ENCODE data around the gene DKKL1. TPM values are rescaled to one million over a fixed set of nuclear protein-coding genes. Genes with fewer than 3 reads are reported as not detected.

Gene DKKL1
- polyA plus RNA-seq, 1 donor = 0.91 TPM

DNA sequence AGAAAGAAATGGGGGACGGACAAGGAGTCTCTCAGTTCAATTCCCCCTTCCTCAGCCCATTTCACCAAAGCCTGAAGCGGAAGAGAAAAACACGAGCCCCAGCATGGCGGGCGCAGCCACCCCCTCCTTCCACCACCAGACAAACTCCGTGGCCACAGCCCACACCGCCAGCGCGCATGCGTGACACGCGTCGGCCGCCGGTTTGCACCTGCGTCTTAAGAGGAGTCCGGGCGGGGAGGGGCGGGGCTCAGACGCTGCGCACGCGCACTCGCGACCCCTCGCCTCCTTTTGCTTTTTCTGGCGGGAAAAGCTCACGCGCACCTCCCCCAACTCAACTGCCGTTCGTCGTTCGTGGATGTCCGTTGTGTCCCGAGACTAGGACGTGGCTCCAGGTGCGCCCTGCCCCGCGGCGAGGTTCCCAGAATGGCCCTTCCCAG, 24.3 kb downstream of the DKKL1 start, which contains the start of gene KASH5:
Gene KASH5 (plus strand): TSS at position 314 of the 437 bp plus-strand sequence. CDS start 2,635 bp downstream, outside the sequence.
- Histone ChIP-seq H3K4me3 (ENCODE audit: low read length) (no peak within 1 kb of the TSS), H3K9me3 (ENCODE audit: control insufficient read depth, low read depth, low read length) (peaks cover 8% of the 10 kb centered on the region), H3K36me3 (ENCODE audit: control insufficient read depth, insufficient read depth, low read length) (no peaks in the 10 kb centered on the region), H3K27me3 (ENCODE audit: control insufficient read depth, insufficient read depth, low read length) (peaks cover 14% of the 10 kb centered on the region), H3K27ac (ENCODE audit: low read length) (no peak within 1 kb of the TSS), H3K4me1 (ENCODE audit: control insufficient read depth, insufficient read depth, low read length) (no peaks in the 10 kb centered on the region)
- WGBS (ENCODE audit: insufficient coverage, low lambda C conversion rate) = no CpG with 5 or more reads among the region's 40 CpGs
- DNase-seq = peak; percentile 22 to 48

DNA sequence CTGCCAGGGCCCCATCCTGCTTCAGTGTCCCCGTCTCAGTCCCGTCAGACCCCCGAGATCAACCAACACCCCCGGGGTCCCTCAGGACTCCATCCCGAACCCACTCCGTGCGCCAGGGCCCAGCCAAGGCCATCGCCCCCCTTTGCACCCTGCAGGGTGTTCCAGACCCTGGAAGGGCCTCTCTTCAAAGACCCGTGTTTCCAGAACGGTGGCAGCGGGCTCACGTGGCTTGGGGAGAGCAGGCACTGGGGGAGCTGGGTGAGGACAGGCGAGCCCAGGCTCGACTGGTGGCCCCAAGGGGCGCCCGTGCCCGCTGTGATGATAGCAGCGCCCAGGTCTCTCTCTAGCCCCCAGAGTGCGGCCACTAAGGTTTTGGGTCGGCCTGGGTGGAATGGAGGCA, 25.7 kb downstream of the DKKL1 start:
- H3K27me3 ChIP-seq (ENCODE audit: control insufficient read depth, insufficient read depth, low read length) = peaks cover 18% of the 10 kb centered on the region
- no peak for DNase-seq
- WGBS (ENCODE audit: insufficient coverage, low lambda C conversion rate) = no CpG with 5 or more reads among the region's 20 CpGs

DNA sequence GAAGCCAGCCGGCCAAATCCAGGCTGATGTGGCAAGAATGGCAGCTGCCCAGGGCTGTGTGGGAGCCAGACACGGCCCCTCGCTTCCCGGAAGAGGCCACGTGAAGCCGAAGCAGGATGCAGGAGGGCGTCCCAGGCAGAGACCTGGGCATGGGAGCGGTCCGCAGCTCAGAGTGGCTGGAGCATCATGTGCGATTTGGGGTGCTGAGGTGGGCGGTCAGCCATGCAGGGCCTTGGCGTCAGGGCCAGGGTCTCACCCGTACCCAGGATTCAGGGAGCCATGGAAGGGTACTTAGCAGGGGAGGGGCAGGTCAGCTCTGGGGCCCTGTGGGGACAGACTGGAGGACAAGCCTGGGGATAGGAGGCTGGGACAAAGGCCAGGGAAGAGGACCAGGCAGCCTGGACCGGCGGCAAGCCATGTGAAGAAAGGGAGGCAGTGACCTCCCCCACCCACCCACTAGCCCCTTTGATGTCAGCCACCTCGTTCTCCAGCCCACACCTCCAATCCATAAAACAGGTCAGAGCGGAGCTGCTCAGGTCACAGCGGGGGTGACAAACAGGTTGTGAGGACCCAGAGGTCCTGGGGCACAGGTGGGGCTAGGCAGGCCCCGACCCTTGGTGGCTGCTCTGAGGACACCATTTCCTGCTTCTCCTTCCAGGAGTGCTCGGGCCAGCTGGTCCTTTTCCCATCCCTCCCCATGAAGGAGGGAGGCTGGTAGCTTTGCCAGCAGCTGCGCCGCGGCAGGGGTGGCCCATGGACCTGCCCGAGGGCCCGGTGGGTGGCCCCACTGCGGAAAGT, 26.7 kb downstream of the DKKL1 start:
- 0% methylated on average over 1 of the region's 26 CpGs for WGBS (ENCODE audit: insufficient coverage, low lambda C conversion rate)
- no peaks in the 10 kb centered on the region for H3K4me1 ChIP-seq (ENCODE audit: control insufficient read depth, insufficient read depth, low read length)
- H3K4me3 ChIP-seq (ENCODE audit: low read length) = no peak overlapping the region
- H3K27ac ChIP-seq (ENCODE audit: low read length) = no peak overlapping the region
- H3K9me3 ChIP-seq (ENCODE audit: control insufficient read depth, low read depth, low read length) = peaks cover 4% of the 10 kb centered on the region
- DNase-seq = no peak
- H3K27me3 ChIP-seq (ENCODE audit: control insufficient read depth, insufficient read depth, low read length) = peaks cover 18% of the 10 kb centered on the region
- no peaks in the 10 kb centered on the region for H3K36me3 ChIP-seq (ENCODE audit: control insufficient read depth, insufficient read depth, low read length)

More for the DNA sequence above, 25.7 kb downstream of the DKKL1 start:
- Histone ChIP-seq H3K36me3 (ENCODE audit: control insufficient read depth, insufficient read depth, low read length) (no peaks in the 10 kb centered on the region), H3K9me3 (ENCODE audit: control insufficient read depth, low read depth, low read length) (peaks cover 4% of the 10 kb centered on the region), H3K4me3 (ENCODE audit: low read length) (no peak overlapping the region), H3K27ac (ENCODE audit: low read length) (no peak overlapping the region), H3K4me1 (ENCODE audit: control insufficient read depth, insufficient read depth, low read length) (no peaks in the 10 kb centered on the region)

DNA sequence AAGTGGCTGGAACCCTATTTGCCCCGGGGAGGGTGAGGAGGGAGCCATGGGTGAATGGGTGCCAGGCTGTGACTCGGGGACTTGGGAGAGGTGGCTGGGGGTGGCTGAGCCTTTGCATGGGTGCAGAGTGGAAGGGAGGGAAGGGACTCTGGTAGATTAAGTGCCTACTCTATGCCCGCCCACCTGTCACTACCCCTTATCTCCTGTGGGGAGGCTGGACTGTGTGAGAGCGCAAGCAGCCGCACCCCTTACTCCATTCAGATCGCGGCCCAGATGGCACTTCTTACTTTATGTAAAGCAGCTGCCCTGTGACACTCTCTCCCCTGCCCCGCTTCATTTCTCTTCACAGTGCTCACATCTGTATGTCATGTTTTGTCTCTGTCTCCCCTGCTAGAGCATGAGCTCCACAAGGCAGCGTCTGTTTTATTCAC, 27.3 kb downstream of the DKKL1 start:
- peaks cover 18% of the 10 kb centered on the region for H3K27me3 ChIP-seq (ENCODE audit: control insufficient read depth, insufficient read depth, low read length)

DNA sequence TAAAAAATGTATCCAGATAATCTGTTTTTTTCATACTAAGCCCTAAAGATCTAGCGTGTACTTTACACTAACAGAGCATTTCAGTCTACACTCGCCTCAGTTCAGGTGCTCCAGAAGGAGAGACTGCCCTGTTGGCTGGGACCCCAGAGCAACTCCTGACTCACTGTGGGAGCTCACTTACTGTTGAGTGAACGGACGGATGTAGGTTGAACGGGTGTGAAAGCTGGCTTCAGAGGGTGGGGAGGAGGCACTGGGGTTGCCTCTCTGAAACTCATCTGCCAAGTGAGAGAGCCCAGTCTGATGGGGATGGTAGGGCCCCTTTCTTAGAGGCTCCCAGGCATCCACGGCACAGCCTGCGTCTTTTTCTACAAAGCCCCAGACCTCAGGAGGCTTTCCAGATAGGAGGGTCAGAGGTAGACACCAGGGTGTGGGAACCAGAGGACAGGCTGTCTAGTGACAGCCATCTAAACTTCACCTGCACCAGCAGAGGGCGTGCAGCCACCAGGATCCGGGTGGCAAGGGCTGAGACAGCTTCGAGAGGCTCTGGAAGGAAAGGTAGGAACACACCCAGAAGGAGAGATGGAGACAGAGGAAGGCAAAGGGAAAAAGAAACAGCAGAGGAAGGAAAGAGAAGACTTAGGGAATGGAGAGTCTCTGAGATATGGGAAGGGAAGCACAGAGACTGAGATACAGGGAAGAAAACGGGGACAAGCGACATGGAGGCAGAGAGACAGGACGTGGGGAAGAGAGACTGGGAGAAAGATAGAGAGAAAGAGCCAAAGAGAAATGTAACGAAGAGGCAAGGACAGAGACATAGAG, 28.1 kb downstream of the DKKL1 start:
- peak; percentile 60 to 72 for DNase-seq
- H3K27me3 ChIP-seq (ENCODE audit: control insufficient read depth, insufficient read depth, low read length) = peaks cover 18% of the 10 kb centered on the region

More for the DNA sequence above, 27.3 kb downstream of the DKKL1 start:
- Histone ChIP-seq H3K4me3 (ENCODE audit: low read length) (no peak overlapping the region), H3K4me1 (ENCODE audit: control insufficient read depth, insufficient read depth, low read length) (no peaks in the 10 kb centered on the region), H3K27ac (ENCODE audit: low read length) (no peak overlapping the region), H3K36me3 (ENCODE audit: control insufficient read depth, insufficient read depth, low read length) (no peaks in the 10 kb centered on the region), H3K9me3 (ENCODE audit: control insufficient read depth, low read depth, low read length) (peaks cover 4% of the 10 kb centered on the region)
- DNase-seq = no peak
- WGBS (ENCODE audit: insufficient coverage, low lambda C conversion rate) = no CpG with 5 or more reads among the region's 9 CpGs

DNA sequence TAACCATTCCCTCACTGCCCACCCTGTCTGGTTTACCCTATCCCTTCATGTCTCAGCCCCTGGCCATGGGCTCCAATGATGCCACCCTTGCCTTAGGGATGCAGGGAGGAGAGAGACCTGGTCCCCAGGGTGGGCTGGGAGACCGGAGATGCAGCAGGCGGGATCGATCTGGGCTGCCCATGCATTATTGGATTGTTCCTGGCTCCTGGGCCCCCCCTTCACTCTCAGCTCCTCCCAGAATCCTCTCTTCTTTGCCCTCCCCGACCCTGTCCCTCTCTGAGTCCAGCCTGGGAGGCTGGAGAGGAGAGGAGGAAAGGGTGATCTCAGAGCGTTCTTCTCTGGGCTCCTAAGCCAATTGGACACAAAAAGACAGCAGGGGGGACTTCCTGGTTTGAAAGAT, 30.2 kb downstream of the DKKL1 start:
- WGBS (ENCODE audit: insufficient coverage, low lambda C conversion rate) = no CpG with 5 or more reads among the region's 5 CpGs
- H3K4me1 ChIP-seq (ENCODE audit: control insufficient read depth, insufficient read depth, low read length) = no peaks in the 10 kb centered on the region
- H3K27me3 ChIP-seq (ENCODE audit: control insufficient read depth, insufficient read depth, low read length) = peaks cover 18% of the 10 kb centered on the region
- H3K4me3 ChIP-seq (ENCODE audit: low read length) = no peak overlapping the region
- H3K9me3 ChIP-seq (ENCODE audit: control insufficient read depth, low read depth, low read length) = no peaks in the 10 kb centered on the region
- H3K36me3 ChIP-seq (ENCODE audit: control insufficient read depth, insufficient read depth, low read length) = no peaks in the 10 kb centered on the region
- H3K27ac ChIP-seq (ENCODE audit: low read length) = no peak overlapping the region
- no peak for DNase-seq

More for the DNA sequence above, 28.1 kb downstream of the DKKL1 start:
- 82% methylated on average over 4 of the region's 14 CpGs for WGBS (ENCODE audit: insufficient coverage, low lambda C conversion rate)
- H3K36me3 ChIP-seq (ENCODE audit: control insufficient read depth, insufficient read depth, low read length) = no peaks in the 10 kb centered on the region
- H3K9me3 ChIP-seq (ENCODE audit: control insufficient read depth, low read depth, low read length) = peaks cover 4% of the 10 kb centered on the region
- no peak overlapping the region for H3K4me3 ChIP-seq (ENCODE audit: low read length)
- no peaks in the 10 kb centered on the region for H3K4me1 ChIP-seq (ENCODE audit: control insufficient read depth, insufficient read depth, low read length)
- no peak overlapping the region for H3K27ac ChIP-seq (ENCODE audit: low read length)

DNA sequence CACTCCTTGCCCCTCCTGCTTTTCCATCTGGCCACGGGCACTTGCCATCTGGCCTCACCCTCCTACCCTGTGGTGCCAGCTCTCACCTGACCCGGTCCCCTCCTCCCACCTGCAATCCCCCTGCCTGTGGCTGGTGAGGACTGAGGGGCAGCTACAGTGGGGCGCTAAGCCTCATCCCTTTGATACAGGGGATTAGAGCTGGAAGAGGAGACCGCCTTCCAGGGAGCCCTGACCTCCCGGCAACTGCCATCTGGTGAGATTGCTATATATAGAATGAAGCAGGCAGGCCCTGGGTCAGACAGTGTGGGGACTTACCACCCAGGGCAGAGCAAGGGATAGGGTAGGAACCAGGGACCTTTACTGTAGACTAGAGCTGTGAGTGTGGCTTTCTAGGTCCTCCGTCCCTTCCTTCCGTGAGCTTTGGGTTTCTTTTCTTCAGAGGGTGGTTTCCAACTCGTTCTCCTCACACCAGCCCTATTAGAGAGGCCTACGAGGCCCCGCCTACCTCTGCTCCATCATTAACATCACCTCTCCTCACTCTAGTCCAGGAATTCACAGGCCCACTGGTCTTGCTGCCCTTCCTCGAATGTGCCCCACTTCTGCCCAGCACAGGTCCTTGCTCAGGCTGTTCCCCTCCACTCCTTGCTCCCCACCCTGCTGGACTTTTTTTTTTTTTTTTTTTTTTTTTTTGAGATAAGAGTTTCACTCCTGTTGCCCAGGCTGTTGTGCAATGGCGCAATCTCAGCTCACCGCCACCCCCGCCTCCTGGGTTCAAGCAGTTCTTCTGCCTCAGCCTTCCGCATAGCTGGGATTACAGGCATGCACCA, 32.1 kb downstream of the DKKL1 start:
- no CpG with 5 or more reads among the region's 15 CpGs for WGBS (ENCODE audit: insufficient coverage, low lambda C conversion rate)
- Histone ChIP-seq H3K27me3 (ENCODE audit: control insufficient read depth, insufficient read depth, low read length) (peaks cover 15% of the 10 kb centered on the region), H3K27ac (ENCODE audit: low read length) (no peak overlapping the region), H3K9me3 (ENCODE audit: control insufficient read depth, low read depth, low read length) (no peaks in the 10 kb centered on the region), H3K36me3 (ENCODE audit: control insufficient read depth, insufficient read depth, low read length) (no peaks in the 10 kb centered on the region), H3K4me3 (ENCODE audit: low read length) (no peak overlapping the region), H3K4me1 (ENCODE audit: control insufficient read depth, insufficient read depth, low read length) (no peaks in the 10 kb centered on the region)
- no peak for DNase-seq

DNA sequence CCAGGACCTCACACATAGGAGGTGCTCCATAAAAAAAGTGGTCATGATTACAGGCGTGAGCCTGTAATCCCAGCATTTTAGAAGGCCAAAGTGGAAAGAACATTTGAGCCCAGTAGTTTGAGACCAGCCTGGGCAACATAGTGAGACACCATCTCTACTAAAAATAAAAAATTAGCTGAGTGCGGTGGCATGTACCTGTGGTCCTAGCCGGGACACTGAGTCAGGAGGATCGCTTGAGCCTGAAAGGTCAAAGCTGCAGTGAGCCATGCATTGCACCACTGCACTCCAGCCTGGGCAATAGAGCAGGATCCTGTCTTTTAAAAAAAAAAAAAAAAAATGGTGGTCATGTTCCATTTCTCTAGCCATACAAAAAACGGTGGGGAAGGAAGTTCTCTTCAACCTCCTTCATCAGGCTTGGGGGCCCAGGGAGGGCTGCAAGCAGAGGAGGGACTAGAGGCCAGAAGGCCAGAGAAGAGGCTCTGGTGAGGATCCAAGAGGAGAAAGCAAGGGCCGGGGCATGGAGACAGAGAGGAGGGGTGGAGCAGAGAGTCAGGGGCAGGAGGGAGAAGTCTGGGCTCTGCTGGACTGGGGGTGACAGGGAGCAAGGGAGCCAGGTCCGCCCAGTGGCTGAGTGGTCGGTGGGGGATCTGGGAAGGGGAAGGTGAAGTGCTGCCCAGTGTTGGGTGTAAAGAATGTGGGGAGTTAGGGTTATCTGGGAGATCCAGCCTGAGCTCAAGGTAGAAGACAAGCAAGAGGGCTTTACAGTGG, 33.2 kb downstream of the DKKL1 start:
- DNase-seq = no peak
- H3K9me3 ChIP-seq (ENCODE audit: control insufficient read depth, low read depth, low read length) = no peaks in the 10 kb centered on the region
- H3K4me3 ChIP-seq (ENCODE audit: low read length) = no peak overlapping the region
- WGBS (ENCODE audit: insufficient coverage, low lambda C conversion rate) = 40% methylated on average over 1 of the region's 8 CpGs
- H3K4me1 ChIP-seq (ENCODE audit: control insufficient read depth, insufficient read depth, low read length) = no peaks in the 10 kb centered on the region
- H3K27ac ChIP-seq (ENCODE audit: low read length) = no peak overlapping the region
- peaks cover 6% of the 10 kb centered on the region for H3K27me3 ChIP-seq (ENCODE audit: control insufficient read depth, insufficient read depth, low read length)
- no peaks in the 10 kb centered on the region for H3K36me3 ChIP-seq (ENCODE audit: control insufficient read depth, insufficient read depth, low read length)

DNA sequence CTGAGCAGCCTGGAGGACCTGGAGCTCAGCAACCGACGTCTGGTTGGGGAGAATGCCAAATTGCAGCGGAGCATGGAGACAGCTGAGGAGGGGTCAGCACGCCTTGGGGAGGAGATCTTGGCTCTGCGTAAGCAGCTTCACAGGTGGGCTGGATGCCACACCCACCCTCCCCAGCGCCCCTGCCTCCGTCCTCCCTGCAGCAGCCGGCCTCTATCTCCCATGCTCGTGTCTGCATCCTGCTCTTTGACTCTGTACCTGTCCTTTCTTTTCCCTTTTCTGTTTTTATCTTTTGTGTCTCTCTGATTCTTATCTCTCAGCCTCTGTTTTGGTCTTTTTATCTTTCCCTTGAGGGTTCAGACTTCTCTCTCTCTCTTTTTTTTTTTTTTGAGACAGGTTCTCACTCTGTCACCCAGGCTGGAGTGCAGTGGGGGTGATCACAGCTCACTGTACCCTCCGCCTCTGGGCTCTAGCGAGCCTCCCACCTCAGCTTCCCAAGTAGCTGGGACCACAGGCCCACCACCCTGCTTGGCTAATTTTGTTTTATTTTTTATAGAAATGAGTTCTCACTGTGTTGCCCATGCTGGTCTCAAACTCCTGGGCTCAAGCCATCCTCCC, 34.4 kb downstream of the DKKL1 start:
- Histone ChIP-seq H3K4me1 (ENCODE audit: control insufficient read depth, insufficient read depth, low read length) (no peaks in the 10 kb centered on the region), H3K36me3 (ENCODE audit: control insufficient read depth, insufficient read depth, low read length) (no peaks in the 10 kb centered on the region), H3K27me3 (ENCODE audit: control insufficient read depth, insufficient read depth, low read length) (peaks cover 3% of the 10 kb centered on the region), H3K27ac (ENCODE audit: low read length) (no peak overlapping the region), H3K9me3 (ENCODE audit: control insufficient read depth, low read depth, low read length) (no peaks in the 10 kb centered on the region), H3K4me3 (ENCODE audit: low read length) (no peak overlapping the region)
- no peak for DNase-seq
- 53% methylated on average over 6 of the region's 11 CpGs for WGBS (ENCODE audit: insufficient coverage, low lambda C conversion rate)
